Measurements from ENCODE around the gene DEPDC1B. TPM values are rescaled to one million over a fixed set of nuclear protein-coding genes. Genes with fewer than 3 reads are reported as not detected.

Gene DEPDC1B
- total RNA-seq, 1 experiment from 2014 or later = 29.2 TPM

DNA sequence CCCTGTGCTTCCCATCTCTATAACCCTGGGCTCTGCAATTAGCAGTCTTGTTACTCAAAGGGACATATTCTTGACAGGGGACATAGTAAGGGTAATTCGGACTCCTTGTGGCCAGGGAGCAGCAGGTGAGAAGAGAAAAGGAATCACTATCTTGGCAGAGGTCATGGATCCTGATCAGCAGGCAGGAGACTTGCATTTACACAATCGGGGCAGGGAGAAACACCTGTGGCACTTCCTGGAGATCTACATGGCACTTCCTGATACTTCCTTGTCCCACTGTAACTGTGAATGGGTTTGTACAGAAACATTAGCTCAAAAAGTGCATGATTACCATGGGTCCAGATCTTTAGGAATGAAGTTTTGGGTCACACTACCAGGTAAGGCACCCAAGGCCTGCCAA is 29.2 kb downstream of the DEPDC1B start:
- H3K79me2 ChIP-seq (ENCODE audit: low read depth) = 0 out of 2 replicates have a peak, but pooled peaks cover 4% of the 10 kb centered on the region
- intact Hi-C loops (cut with micrococcal nuclease; ENCODE audit: unreplicated experiment) = loop anchor here (10.0 kb wide), 2 partner anchors 254 to 384 kb away; no protein-coding TSS in a partner anchor

DNA sequence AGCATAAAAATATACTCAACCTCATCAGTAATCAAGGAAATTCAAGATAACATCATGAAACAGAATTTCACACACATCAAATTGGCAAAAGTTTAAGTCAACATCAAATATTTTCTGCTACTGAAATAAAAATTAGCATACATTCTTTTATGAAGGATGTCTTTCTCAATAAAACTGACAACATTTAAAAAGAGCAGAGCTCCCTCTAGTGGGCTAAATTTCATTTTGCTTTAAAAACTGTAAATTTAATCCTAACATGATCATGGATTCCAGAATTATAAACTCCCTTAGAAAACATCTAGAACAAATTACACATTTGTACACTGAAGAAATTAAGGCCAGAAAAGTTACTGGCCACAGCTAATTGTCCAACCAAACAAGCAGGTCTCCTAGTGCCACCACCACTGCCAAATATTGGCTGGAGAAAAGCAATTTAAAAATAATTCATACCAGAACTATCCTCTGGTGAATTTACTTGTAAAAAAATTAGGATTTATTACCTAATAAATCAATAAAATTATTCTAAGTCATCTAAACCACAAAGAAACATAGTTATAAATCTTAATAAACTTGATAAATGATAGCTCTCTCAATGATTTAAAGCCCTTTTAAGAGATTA is 31.2 kb downstream of the DEPDC1B start:
- TF ChIP-seq EZH2 (IDR thresholded peaks at IDR 0.05; ENCODE audit: low read depth) = no peak
- TF ChIP-seq, protein P1, sequence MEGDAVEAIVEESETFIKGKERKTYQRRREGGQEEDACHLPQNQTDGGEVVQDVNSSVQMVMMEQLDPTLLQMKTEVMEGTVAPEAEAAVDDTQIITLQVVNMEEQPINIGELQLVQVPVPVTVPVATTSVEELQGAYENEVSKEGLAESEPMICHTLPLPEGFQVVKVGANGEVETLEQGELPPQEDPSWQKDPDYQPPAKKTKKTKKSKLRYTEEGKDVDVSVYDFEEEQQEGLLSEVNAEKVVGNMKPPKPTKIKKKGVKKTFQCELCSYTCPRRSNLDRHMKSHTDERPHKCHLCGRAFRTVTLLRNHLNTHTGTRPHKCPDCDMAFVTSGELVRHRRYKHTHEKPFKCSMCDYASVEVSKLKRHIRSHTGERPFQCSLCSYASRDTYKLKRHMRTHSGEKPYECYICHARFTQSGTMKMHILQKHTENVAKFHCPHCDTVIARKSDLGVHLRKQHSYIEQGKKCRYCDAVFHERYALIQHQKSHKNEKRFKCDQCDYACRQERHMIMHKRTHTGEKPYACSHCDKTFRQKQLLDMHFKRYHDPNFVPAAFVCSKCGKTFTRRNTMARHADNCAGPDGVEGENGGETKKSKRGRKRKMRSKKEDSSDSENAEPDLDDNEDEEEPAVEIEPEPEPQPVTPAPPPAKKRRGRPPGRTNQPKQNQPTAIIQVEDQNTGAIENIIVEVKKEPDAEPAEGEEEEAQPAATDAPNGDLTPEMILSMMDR (conservative IDR thresholded peaks at IDR 0.05) = peak; percentile 76
- H3K27me3 ChIP-seq (ENCODE audit: insufficient read depth, low read depth) = no peaks in the 10 kb centered on the region
- DNase-seq = peak in 1 of 2 experiments; percentile 45
- POLR2A ChIA-PET (ENCODE audit: unreplicated experiment) = interaction anchor here (0.6 kb wide), 1 partner anchor 276 kb away, joined by 3 read pairs; the partner anchor contains the start of genes ERCC8 and NDUFAF2
- H2AFZ ChIP-seq = no peak overlapping the region
- no peaks in the 10 kb centered on the region for H3K9me2 ChIP-seq (ENCODE audit: insufficient read depth)
- intact Hi-C loops (cut with micrococcal nuclease; ENCODE audit: unreplicated experiment) = no loop called here
- H3K4me2 ChIP-seq = no peak overlapping the region
- 0 out of 2 replicates have a peak, but pooled peaks cover 3% of the 10 kb centered on the region for H3K79me2 ChIP-seq (ENCODE audit: low read depth)
- H4K20me1 ChIP-seq (ENCODE audit: insufficient read depth) = no peaks in the 10 kb centered on the region
- no peaks in the 10 kb centered on the region for H3F3A ChIP-seq (ENCODE audit: insufficient read depth, low read depth)
- H3K9me3 ChIP-seq (ENCODE audit: insufficient read depth, low read depth) = no peaks in the 10 kb centered on the region
- no peak overlapping the region for H3K4me3 ChIP-seq
- H3K4me1 ChIP-seq (replicated peaks; ENCODE audit: insufficient read depth) = no peaks in the 10 kb centered on the region
- H3K27ac ChIP-seq = no peak overlapping the region
- BruUV-seq (replicated peaks) = no TSS peak
- H3K36me3 ChIP-seq (ENCODE audit: low read depth) = no peaks in the 10 kb centered on the region
- CTCF ChIA-PET = interaction anchor here (0.7 kb wide), 3 partner anchors 31 to 856 kb away, joined by 3 to 4 read pairs (median 4); partner anchors contain the start of gene DEPDC1B

More for the DNA sequence above, 29.2 kb downstream of the DEPDC1B start:
- H2AFZ ChIP-seq = no peak overlapping the region
- no peaks in the 10 kb centered on the region for H3K9me2 ChIP-seq (ENCODE audit: insufficient read depth)
- no peak overlapping the region for H3K27ac ChIP-seq
- TF ChIP-seq EZH2 (IDR thresholded peaks at IDR 0.05; ENCODE audit: low read depth) = no peak
- TF ChIP-seq, protein P1 (conservative IDR thresholded peaks at IDR 0.05) = no peak
- no TSS peak for BruUV-seq (replicated peaks)
- H3K9me3 ChIP-seq (ENCODE audit: insufficient read depth, low read depth) = no peaks in the 10 kb centered on the region
- H4K20me1 ChIP-seq (ENCODE audit: insufficient read depth) = no peaks in the 10 kb centered on the region
- POLR2A ChIA-PET (ENCODE audit: unreplicated experiment) = no interaction called here
- H3K4me1 ChIP-seq (replicated peaks; ENCODE audit: insufficient read depth) = no peaks in the 10 kb centered on the region
- H3K36me3 ChIP-seq (ENCODE audit: low read depth) = no peaks in the 10 kb centered on the region
- H3K4me3 ChIP-seq = no peak overlapping the region
- DNase-seq = no peak
- H3K27me3 ChIP-seq (ENCODE audit: insufficient read depth, low read depth) = no peaks in the 10 kb centered on the region
- H3F3A ChIP-seq (ENCODE audit: insufficient read depth, low read depth) = no peaks in the 10 kb centered on the region
- H3K4me2 ChIP-seq = no peak overlapping the region
- CTCF ChIA-PET = no interaction called here

DNA sequence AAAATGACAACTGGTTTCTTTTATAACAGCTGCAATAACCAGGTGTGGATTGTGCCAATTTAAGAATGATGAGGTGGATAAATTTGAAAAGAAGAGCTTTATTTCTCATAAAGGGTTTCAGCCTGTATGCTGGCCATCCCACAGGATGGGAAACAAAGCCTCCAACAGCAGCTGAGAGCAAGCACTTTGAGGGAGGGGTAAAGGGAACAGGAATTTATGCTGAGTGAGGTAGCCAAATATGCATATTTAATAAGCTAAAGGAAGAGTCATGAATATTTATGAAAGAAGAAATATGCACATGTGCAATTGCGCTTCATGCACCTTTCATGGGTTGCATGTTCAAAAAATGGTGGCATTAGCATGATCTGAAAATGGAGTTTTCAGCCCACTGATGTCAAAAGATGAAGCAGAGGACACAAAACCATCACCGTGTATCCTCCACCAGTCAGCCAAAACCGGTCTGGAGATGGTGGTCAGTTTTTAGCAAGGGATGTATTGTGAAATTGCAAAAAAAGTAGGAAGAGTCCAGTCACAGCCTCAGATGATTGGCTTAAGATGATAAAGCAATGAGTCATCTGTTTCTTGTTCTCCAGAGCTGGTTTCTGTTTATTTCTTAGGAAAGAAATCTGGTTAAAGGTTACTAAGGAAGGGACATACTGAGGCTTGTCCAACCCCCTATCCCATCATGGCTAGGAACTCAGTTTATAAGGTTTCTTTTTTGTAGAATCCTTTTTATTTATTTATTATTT is 47.9 kb downstream of the DEPDC1B start:
- ChIA-PET POLR2A (ENCODE audit: unreplicated experiment) (no interaction called here), CTCF (interaction anchor here (0.7 kb wide), 1 partner anchor 48 kb away, joined by 3 read pairs; the partner anchor contains the start of gene DEPDC1B)
- H3K4me1 ChIP-seq (replicated peaks; ENCODE audit: insufficient read depth) = peaks cover 6% of the 10 kb centered on the region; the same call in 1 of the 2 replicates
- no peak overlapping the region for H3K27ac ChIP-seq
- no peaks in the 10 kb centered on the region for H3K79me2 ChIP-seq (ENCODE audit: low read depth)
- no peaks in the 10 kb centered on the region for H3K9me3 ChIP-seq (ENCODE audit: insufficient read depth, low read depth)
- H3K36me3 ChIP-seq (ENCODE audit: low read depth) = no peaks in the 10 kb centered on the region
- H2AFZ ChIP-seq = no peak overlapping the region
- TF ChIP-seq, protein P1 (conservative IDR thresholded peaks at IDR 0.05) = no peak
- TF ChIP-seq EZH2 (IDR thresholded peaks at IDR 0.05; ENCODE audit: low read depth) = no peak
- no peaks in the 10 kb centered on the region for H4K20me1 ChIP-seq (ENCODE audit: insufficient read depth)
- intact Hi-C loops (cut with micrococcal nuclease; ENCODE audit: unreplicated experiment) = no loop called here
- no peaks in the 10 kb centered on the region for H3K27me3 ChIP-seq (ENCODE audit: insufficient read depth, low read depth)
- no peaks in the 10 kb centered on the region for H3F3A ChIP-seq (ENCODE audit: insufficient read depth, low read depth)
- peak; percentile 16 to 69 for DNase-seq
- H3K4me2 ChIP-seq = no peak overlapping the region
- no TSS peak for BruUV-seq (replicated peaks)
- H3K9me2 ChIP-seq (ENCODE audit: insufficient read depth) = no peaks in the 10 kb centered on the region
- no peak overlapping the region for H3K4me3 ChIP-seq
